GM21360 (cell line): ENCODE data around the gene CHADL.
"Not testable (repeated sequence)": the region's sequence is repeated elsewhere in the genome, so short reads cannot be mapped to it uniquely, and the experiment has no call there.

Experiments used
- ATAC-seq: cut with Tn5 transposase; IDR thresholded peaks from one replicate; pipeline ENCODE4 v1.9.1; 2021; ENCODE audit warnings: mild to moderate bottlenecking, moderate library complexity; ENCODE audit not compliant: unreplicated experiment

CHADL gene, protein sequence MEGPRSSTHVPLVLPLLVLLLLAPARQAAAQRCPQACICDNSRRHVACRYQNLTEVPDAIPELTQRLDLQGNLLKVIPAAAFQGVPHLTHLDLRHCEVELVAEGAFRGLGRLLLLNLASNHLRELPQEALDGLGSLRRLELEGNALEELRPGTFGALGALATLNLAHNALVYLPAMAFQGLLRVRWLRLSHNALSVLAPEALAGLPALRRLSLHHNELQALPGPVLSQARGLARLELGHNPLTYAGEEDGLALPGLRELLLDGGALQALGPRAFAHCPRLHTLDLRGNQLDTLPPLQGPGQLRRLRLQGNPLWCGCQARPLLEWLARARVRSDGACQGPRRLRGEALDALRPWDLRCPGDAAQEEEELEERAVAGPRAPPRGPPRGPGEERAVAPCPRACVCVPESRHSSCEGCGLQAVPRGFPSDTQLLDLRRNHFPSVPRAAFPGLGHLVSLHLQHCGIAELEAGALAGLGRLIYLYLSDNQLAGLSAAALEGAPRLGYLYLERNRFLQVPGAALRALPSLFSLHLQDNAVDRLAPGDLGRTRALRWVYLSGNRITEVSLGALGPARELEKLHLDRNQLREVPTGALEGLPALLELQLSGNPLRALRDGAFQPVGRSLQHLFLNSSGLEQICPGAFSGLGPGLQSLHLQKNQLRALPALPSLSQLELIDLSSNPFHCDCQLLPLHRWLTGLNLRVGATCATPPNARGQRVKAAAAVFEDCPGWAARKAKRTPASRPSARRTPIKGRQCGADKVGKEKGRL

DNA sequence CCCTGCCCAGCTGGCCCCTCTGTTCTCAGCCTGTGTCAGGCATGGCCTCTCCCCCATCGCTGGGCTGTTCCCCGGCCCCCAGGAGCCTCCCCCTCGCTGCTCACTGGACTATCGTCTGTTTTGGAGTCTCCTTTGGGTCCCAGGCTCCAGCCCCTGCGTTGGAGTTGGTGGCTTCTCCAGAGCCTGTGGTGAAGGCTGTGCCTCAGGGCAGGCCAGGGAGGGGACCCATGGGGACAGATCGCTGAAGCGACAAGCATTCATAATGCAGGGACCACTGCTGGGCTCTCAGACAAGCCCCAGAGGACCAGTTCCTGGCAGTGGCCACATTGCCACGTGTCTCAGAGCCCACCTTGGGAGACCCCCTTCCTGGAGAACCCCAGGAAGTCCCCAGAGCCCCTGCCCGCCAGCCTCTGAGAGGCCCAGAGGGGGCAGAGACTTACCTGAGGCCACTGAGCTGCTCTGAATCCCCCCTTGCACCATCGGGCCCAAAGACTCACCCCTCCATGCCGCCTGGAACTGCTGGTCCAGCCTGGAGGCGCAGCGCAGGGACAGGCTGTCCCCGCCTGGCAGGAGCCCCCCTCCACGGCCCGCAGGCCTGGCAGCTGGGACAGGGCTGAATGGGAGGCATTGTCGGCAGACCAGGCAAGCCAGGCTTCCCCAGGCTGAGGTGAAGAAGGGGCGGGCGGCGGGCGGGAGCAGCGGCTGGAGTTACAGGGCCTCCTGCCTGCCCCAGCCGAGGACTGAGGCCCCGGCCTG is at the start of gene CHADL:
Gene CHADL (minus strand): TSS at position 555 of the 756 bp plus-strand sequence. CDS start 50 bp downstream, at position 505.
- ATAC-seq, result no peak

DNA sequence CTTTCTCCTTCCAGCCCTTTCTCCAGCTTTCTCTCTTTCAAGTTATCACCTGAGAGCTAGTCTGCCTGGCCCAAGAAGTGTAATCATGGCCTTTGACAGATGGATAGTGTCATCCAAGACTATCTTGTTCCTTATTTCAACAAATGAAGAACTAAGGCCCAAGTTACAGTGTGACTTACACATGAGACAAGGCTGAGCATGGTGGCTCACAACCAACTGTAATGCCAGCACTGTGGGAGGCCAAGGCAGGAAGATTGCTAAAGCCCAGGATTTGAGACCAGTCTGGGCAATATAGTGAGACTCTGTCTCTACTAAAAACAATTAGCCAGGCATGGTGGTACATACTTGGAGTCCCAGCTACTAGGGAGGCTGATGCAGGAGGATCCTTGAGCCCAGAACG is 48.9 kb upstream of the CHADL start:
- no peak for ATAC-seq

DNA sequence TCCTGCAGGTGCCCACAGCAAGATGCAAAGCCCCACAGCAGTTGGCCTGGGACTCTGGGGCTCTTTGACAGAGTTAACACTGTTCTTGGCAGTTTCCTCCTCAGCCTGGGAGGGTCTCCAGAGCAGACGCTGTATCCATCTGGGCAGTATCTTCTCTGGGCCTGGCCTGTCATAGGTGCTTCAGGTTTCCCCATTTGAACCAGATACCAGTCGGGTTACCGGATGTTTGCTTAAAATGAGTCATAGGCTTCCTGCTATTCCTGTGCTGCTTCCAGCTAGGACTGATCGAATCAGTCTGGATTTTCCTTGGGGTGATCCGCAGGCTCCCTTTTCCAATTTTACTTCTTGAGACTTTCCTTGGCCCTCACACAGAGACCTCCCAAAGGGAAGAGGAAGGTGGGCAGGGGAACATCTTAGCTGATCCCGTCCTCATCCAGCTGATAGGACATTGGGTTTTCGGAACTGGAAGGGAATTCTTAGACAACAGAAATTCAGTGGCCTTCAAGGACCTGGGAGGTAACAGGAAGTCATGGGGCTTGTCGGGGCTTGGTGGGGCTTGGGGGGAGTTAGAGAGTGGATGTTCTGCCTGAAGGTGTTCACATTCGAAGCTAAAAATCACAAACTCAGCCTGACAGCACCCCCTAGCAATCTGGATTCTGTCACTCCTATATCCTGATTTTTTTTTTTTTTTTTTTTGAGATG is 47.7 kb upstream of the CHADL start:
- no peak for ATAC-seq

DNA sequence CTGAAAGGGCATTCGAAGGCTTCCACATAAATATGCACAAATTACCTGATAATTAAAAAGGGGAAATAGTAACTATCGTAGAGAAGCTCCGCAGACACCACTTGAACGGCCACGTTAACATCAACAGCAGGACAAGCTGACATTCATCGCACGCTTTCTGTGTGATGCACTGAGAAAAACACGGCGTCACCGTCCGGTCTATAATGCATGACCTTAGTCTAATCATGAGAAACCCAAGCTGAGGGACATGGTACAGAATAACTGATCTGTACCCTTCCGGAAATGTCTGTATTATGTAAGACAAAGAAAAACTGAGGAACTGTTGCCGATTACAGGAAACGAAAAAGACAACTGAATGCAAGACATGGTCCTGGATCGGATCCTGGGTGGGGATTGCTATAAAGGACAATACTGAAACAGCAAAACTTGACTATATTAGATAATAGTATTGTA is 45.9 kb upstream of the CHADL start:
- peak; percentile 9 for ATAC-seq

DNA sequence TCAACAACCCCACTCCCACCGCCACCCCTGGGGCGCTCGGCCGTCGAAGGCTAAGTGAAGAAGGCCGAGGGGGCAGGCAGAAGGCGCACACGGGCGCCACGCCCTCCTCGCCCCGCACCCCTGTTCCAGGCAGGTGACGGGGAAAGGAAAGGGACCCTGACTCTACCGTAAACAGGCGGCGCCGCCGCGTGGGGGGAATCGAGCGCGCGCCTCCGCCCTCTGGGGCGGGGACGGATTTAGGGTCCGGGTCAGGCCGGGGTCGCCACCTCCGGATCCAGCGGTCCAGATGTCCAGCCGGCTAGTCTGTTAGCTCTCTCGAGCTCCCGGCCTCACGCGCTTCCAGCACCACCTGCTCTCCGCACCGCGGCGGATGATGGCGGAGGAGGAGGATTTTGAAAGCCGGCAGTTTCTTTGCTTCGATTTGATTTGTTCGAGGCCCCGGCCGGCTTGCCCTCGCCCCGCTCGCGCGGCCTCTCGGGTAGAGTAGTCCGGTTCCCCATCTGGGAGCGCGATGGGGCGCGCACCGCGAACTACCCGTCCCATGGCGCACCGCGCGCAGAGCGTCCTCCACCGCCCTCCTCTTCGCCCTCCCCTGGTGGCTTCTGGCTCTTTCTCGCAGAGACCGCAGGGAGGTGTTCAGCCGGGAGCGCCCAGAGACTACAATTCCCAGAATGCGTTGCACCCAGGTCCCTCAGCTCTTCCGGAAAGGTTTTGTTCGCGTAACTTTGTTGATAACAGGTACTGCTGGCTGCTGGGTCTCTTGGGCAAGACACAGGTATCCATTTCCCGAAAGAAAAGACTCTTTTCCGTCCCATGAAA is 45.3 kb upstream of the CHADL start, which contains the start of gene RANGAP1:
Gene RANGAP1 (minus strand): TSS at position 368 of the 819 bp plus-strand sequence. CDS start 5,143 bp downstream, outside the sequence.
- peak; percentile 94 for ATAC-seq

DNA sequence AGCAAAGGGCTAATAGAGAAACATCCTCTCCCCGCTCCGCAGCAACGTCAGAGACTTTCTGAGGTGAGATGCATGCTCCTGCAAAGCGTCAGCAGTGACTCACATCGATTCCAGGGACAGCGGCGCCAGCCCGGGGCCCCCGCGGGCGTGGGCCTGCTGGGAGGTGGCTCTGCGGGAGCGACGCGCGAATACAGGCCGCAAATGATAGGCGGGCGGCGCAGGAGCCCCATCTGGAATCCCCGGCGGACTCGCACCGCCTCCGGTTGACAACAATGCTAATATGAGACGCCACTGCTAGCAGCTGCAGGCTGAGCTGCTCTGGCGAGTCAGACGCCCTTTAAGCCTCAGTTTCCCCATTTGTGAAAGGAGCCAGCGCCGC is 44.7 kb upstream of the CHADL start:
- peak; percentile 13 for ATAC-seq

DNA sequence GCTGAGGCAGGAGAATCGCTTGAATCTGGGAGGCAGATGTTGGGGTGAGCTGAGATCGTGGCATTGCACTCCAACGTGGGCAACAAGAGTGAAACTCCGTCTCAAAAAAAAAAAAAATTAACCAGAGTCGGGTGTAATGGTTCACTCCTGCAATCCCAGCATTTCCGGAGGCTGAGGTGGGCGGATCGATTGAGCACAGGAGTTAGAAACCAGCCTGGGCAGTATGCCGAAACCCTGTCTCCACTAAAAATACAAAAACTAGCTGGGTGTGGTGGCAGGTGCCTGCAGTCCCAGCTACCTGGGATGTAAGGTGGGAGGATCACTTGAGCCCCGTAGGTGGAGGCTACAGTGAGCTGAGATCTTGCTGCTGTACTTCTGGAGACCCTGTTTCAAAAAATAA is 43.7 kb upstream of the CHADL start:
- no peak for ATAC-seq

DNA sequence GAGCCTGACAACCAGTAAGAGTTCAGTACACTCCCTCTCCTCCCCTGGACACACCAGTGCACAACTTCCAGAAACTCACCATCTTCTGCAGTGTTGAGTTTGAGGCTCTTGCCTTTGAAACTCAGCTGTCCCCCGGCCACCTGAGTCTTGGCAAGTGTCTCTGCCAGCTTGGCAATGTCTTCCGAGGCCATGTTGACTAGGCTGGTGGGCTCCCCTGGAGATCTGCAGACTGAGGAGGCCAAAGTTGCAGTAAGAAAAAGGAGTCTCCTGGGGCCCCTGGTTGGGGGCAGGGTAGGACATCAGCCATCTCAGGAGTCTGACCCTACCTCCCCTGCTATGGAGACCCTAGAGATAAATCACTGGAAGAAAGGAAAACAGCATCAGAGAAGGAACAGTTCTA is 40.1 kb upstream of the CHADL start:
- ATAC-seq, result no peak

DNA sequence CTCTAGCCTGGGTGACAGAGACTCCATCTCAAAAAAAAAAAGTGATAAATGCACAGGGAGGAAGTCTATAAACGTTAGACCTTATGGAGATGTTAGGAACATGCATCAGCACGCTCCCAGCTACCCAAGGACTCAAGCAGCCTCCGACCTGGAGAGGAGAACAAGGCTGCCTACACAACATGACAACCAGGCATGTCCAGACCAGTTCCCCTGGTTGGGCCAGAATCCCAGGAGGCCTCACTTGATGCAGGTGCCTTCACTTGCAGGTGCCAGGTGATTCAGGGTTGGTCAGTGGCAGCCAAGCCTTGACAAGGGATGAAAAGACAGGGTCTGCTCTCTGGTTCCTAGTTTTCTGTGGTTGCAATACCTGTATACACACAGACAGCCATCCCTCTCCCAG is 39.3 kb upstream of the CHADL start:
- ATAC-seq, result no peak

DNA sequence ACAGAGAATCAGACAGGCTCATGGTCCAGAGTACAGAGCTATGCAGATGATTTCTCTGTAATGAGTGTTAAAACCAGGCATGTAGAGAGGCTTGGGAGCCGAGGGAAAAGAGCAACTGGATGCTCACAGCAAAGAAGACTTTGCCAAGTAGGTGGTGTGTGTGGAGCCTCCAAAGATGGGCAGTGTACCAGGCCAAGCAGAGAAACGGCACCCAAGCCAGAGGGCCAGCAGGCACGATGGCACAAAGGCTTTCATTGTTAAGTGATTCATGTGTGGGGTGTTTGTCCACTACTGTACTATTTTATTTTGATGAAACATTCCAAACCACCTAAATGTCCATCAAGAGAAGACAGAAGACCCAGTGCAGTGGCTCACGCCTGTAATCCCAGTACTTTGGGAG is 34.1 kb upstream of the CHADL start:
- no peak for ATAC-seq

DNA sequence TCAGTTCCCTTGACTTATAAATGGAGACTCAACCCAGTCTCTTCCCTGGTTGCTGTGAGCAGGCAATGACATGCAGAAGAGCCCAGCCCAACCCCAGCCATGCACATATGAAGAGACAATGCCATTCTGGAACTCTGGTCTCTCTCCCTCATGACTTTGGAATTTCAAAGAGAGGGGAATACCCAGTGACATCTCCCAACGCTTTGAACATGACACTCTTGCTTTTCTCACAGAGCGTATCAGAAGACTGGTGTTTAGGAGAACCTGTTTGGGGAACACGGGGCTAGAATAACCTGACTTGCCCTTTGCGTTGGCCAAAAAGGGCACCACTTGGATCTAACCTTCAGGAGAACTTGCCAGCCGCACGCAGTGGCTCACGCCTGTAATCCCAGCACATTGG is 32.4 kb upstream of the CHADL start:
- ATAC-seq, result no peak

DNA sequence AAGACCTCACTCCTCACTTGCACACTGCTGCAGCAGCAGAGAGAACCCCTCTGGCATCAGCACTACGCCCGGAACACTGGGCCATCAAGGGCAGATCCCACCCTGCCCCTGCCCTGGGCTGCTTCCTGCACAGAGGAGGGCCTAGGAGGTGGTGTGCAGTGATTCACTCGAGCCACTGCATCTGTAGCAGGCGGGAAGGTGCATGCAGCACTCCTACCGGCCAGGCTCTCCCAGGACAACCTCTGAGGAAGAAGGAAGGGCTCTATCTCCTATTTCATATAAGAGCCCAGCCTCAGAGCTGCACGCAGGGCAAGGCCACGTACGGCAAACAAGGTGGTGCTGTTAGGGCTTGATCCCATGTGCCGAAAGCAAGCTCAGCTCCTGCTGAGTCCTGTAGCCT is 31.1 kb upstream of the CHADL start:
- ATAC-seq, result no peak

DNA sequence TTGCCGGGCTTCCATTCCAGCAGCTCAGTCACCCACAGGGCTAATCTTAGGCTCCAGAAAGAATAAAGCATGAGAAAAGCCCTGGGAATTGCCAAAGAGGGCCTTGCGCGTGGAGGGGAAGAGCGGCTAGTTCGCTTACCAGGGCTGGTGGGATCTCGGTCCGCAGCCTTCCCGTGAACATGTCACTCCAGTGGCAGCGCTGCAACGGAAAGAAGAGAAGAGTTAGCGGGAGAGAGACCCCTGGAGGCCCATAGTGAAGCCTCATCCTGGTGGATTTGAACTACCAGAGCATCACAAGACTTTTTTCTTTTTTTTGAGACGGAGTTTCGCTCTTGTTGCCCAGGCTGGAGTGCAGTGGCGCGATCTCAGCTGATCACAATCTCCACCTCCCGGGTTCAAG is 27.2 kb upstream of the CHADL start:
- ATAC-seq, result no peak

DNA sequence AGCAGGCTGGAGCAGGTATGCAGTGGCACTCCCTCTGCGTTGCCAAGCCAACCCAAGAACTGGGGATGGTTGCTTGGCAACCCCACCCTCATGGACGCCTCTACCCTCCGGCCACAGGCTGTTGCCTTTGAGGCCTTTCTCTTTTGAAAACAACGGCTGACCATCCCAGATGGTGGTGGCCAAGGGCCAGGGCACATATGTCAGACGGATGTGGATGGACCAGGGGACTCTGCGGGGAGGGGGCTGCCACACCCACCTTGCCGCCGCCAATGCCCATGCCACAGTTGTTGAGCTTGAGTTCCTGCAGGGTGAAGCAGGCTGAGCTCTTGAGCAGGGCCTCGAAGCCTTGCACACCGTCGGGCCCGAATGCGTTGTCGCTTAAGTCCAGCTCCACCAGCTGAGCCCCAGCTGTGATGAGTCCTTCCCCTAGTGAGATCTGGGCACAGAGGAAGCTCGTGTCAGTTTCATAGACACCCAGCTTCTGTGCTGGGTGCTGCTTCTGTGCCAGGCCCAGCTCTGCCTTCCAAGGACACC is 23.7 kb upstream of the CHADL start:
- ATAC-seq, result no peak

DNA sequence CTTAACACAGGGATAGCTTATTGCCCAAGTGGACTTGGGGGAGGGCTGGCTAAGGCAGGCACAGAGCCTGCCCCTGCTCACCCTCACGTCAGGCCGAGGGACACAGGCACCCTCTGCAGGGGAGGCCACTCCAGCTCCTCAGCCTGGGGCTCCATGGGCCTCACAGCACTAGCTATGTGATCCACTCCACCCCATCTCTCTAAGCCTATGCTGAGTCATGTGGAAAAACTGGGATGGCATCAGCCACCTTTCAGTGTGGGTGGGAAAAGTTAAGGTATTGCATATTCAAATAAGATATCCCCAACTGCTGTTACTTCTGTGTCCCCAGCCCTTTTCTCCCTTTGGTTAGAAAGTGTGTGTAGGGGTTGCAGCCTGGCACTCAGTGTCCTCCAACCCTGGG is 23.0 kb upstream of the CHADL start:
- ATAC-seq, result no peak

DNA sequence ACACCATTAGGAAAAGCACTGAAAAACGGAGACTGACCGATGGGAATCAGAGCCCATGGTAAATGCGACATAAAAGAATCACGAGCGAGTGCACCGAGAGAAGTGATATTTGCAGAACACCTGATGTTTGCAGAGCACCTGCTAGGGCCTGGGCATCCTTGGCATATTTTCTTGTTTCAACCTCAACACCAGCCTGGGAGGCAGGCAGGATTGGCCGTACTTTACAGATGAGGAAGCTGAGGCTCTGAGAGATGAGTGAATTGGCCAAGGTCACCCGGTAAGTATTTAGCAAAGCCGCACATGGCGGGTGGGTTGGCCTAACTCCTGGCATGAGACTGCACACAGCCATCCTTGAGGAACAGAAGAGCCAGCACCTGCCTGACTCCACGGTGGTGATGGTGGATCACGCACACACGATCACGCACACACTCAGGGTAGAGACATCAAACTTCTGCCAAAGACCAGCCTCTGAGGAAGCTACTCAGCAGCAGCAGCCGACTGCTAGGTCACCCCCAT is 21.6 kb upstream of the CHADL start:
- no peak for ATAC-seq

DNA sequence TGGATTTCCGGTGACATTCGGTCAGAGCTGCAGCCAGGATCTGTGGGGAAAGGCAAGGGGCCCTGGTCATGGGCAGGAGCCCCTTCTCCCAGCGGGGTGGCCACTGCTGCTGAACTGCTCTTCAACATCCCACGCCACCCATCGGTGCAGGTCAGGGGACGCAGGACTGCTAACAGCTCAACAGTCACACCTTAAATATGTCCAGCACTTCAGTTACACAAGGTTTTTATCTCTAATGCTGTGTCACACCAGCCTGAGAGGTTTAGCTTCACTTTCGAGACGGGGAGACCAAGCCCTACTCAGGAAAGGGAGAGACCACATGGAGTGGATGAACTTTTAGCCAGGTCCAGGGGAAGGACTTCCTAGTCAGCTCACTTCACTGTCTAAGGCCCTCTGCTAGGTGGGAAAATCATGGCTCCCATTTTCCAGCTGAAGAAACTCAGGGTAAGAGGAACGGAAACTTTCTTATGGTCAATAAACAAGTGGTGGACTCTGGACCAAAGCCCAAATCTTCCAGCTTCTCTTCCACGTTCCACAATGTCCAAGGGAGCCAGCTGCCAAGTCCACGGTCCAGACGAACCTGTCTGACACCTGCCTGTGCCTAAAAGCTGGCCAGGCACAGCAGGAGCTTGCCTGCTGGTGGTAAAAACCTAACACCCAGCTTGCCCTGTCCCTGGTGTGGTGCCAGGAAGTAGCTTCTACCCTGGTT is 21.0 kb upstream of the CHADL start:
- no peak for ATAC-seq

DNA sequence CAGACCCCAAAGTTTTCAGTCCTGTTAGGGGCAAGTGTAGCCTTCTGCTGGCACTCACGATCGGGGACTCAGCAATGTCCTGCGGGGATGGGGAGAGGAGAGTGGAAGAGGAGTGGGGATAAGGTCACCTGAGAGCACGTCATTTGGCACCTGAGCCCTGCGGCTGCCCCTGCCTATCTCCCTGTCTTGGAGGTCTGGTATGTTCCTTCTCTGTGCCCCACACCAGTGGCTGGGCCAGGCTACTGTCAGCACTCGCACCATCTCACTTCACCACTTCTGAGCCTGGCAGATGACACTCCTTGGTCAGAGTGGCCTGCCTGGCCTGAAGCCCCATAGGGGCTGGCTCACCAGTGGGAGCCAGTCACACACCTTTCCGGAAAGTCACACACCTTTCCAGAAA is 20.1 kb upstream of the CHADL start:
- no peak for ATAC-seq

DNA sequence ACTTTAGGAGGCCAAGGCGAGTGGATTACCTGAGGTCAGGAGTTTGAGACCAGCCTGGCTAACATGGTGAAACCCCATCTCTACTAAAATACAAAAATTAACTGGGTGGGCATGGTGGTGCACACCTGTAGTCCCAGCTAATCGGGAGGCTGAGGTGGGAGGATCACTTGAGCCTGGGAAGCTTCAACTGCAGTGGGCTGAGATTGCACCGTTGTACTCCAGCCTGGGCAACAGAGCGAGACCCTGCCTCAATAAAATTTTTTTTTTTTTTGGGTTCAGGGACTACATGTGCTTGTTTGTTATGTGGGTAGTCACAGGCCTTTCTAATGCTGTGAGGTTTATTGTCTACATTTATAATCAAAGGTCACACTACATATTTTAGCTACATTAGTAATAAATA is 19.0 kb upstream of the CHADL start:
- ATAC-seq, result not testable (repeated sequence)
